Measurements from ENCODE around the gene ARG2. TPM values are rescaled to one million over a fixed set of nuclear protein-coding genes. Genes with fewer than 3 reads are reported as not detected.

The ARG2 gene
- total and polyA plus RNA-seq, 2 experiments from 2014 or later, result 29.0 to 35.0 TPM

GRCh38 chr14:67675219-67675582 is 55.5 kb downstream of the ARG2 start:
- Histone ChIP-seq H3K4me1 (ENCODE audit: insufficient read depth) (peaks cover 11% of the 10 kb centered on the region), H3K27me3 (no peaks in the 10 kb centered on the region), H4K20me1 (ENCODE audit: insufficient read depth, poor library complexity, severe bottlenecking) (peaks cover 17% of the 10 kb centered on the region), H3K79me2 (peaks cover 49% of the 10 kb centered on the region), H3K4me2 (peak overlapping the region; percentile 90), H3K27ac (peak overlapping the region; percentile 99), H3K9me2 (replicated peaks; ENCODE audit: insufficient read depth) (no peaks in the 10 kb centered on the region), H3K9me3 (ENCODE audit: low read depth) (no peaks in the 10 kb centered on the region), H3K36me3 (replicated peaks; ENCODE audit: insufficient read depth, low read depth) (peaks cover 3% of the 10 kb centered on the region), H2AFZ (peak overlapping the region; percentile 40), H3K4me3 (peak overlapping the region; percentile 77)
- DNase-seq (ENCODE audit: low spot score), result no peak
- TF ChIP-seq EZH2phosphoT487 (IDR thresholded peaks at IDR 0.05; ENCODE audit: low read depth, severe bottlenecking, unreplicated experiment), result no peak
- TF ChIP-seq EZH2 (IDR thresholded peaks at IDR 0.05; ENCODE audit: borderline replicate concordance), result no peak
- TF ChIP-seq CTCF (IDR thresholded peaks at IDR 0.05; ENCODE audit: poor library complexity), result no peak
- 36% methylated on average over 16 of the region's 16 CpGs for WGBS (ENCODE audit: low lambda C conversion rate, missing lambda C conversion rate)

GRCh38 chr14:67679006-67679405 is 59.3 kb downstream of the ARG2 start:
- H3K4me2 ChIP-seq, result no peak overlapping the region
- H3K36me3 ChIP-seq (replicated peaks; ENCODE audit: insufficient read depth, low read depth), result peaks cover 3% of the 10 kb centered on the region
- no peaks in the 10 kb centered on the region for H3K27me3 ChIP-seq
- H3K4me3 ChIP-seq, result no peak overlapping the region
- H3K79me2 ChIP-seq, result peaks cover 40% of the 10 kb centered on the region
- WGBS (ENCODE audit: low lambda C conversion rate, missing lambda C conversion rate), result 89% methylated on average over 2 of the region's 2 CpGs
- no peaks in the 10 kb centered on the region for H3K9me3 ChIP-seq (ENCODE audit: low read depth)
- no peaks in the 10 kb centered on the region for H3K4me1 ChIP-seq (ENCODE audit: insufficient read depth)
- peak overlapping the region; percentile 35 for H3K27ac ChIP-seq
- DNase-seq (ENCODE audit: low spot score), result no peak
- TF ChIP-seq EZH2phosphoT487 (IDR thresholded peaks at IDR 0.05; ENCODE audit: low read depth, severe bottlenecking, unreplicated experiment) (no peak), CTCF (IDR thresholded peaks at IDR 0.05; ENCODE audit: poor library complexity) (no peak), EZH2 (IDR thresholded peaks at IDR 0.05; ENCODE audit: borderline replicate concordance) (no peak)
- H2AFZ ChIP-seq, result no peak overlapping the region
- no peaks in the 10 kb centered on the region for H3K9me2 ChIP-seq (replicated peaks; ENCODE audit: insufficient read depth)
- H4K20me1 ChIP-seq (ENCODE audit: insufficient read depth, poor library complexity, severe bottlenecking), result no peaks in the 10 kb centered on the region

GRCh38 chr14:67680121-67680602 is 60.4 kb downstream of the ARG2 start:
- Histone ChIP-seq H4K20me1 (ENCODE audit: insufficient read depth, poor library complexity, severe bottlenecking) (no peaks in the 10 kb centered on the region), H3K4me1 (ENCODE audit: insufficient read depth) (no peaks in the 10 kb centered on the region), H3K4me2 (no peak overlapping the region), H3K27me3 (no peaks in the 10 kb centered on the region), H3K79me2 (peaks cover 40% of the 10 kb centered on the region), H3K9me3 (ENCODE audit: low read depth) (no peaks in the 10 kb centered on the region), H3K9me2 (replicated peaks; ENCODE audit: insufficient read depth) (no peaks in the 10 kb centered on the region), H3K27ac (peak overlapping the region; percentile 35), H3K4me3 (no peak overlapping the region), H3K36me3 (replicated peaks; ENCODE audit: insufficient read depth, low read depth) (peaks cover 3% of the 10 kb centered on the region), H2AFZ (no peak overlapping the region)
- TF ChIP-seq EZH2phosphoT487 (IDR thresholded peaks at IDR 0.05; ENCODE audit: low read depth, severe bottlenecking, unreplicated experiment) (no peak), EZH2 (IDR thresholded peaks at IDR 0.05; ENCODE audit: borderline replicate concordance) (no peak), CTCF (IDR thresholded peaks at IDR 0.05; ENCODE audit: poor library complexity) (no peak)
- WGBS (ENCODE audit: low lambda C conversion rate, missing lambda C conversion rate), result 76% methylated on average over 3 of the region's 3 CpGs
- peak; percentile 56 for DNase-seq (ENCODE audit: low spot score)

GRCh38 chr14:67680941-67681340 is 61.2 kb downstream of the ARG2 start:
- Histone ChIP-seq H3K27me3 (no peaks in the 10 kb centered on the region), H3K9me2 (replicated peaks; ENCODE audit: insufficient read depth) (no peaks in the 10 kb centered on the region), H4K20me1 (ENCODE audit: insufficient read depth, poor library complexity, severe bottlenecking) (no peaks in the 10 kb centered on the region), H3K4me3 (no peak overlapping the region), H2AFZ (no peak overlapping the region), H3K4me1 (ENCODE audit: insufficient read depth) (no peaks in the 10 kb centered on the region), H3K79me2 (peaks cover 37% of the 10 kb centered on the region), H3K36me3 (replicated peaks; ENCODE audit: insufficient read depth, low read depth) (peaks cover 3% of the 10 kb centered on the region), H3K9me3 (ENCODE audit: low read depth) (no peaks in the 10 kb centered on the region), H3K27ac (peak overlapping the region; percentile 4), H3K4me2 (no peak overlapping the region)
- TF ChIP-seq CTCF (IDR thresholded peaks at IDR 0.05; ENCODE audit: poor library complexity), result no peak
- DNase-seq (ENCODE audit: low spot score), result no peak
- WGBS (ENCODE audit: low lambda C conversion rate, missing lambda C conversion rate), result 88% methylated on average over 2 of the region's 2 CpGs
